ENCODE results near the gene MAGEE2.
A peak's percentile ranks its signal among the peaks of the same experiment; 100 is the strongest.
"Not testable (repeated sequence)": the region's sequence is repeated elsewhere in the genome, so short reads cannot be mapped to it uniquely, and the experiment has no call there.

Gene MAGEE2

GRCh38 chrX:75784680-75785491 lies at the start of gene MAGEE2:
MAGEE2 (minus strand) TSS chrX:75785254; CDS start chrX:75785051, 203 bp downstream.
- DNase-seq (ENCODE audit: low read depth in 3 of 3, low spot score in 1 of 3) = no peak

GRCh38 chrX:75786290-75786689 lies 1.2 kb upstream of the MAGEE2 start:
- DNase-seq (ENCODE audit: low read depth in 3 of 3, low spot score in 1 of 3) = no peak

GRCh38 chrX:75781611-75782010 lies 3.4 kb downstream of the MAGEE2 start:
- DNase-seq (ENCODE audit: low read depth in 3 of 3, low spot score in 1 of 3) = no peak

GRCh38 chrX:75768063-75768462 lies 17.0 kb downstream of the MAGEE2 start:
- DNase-seq (ENCODE audit: low read depth in 3 of 3, low spot score in 1 of 3) = not testable (repeated sequence)

- no peak for DNase-seq (ENCODE audit: low read depth in 3 of 3, low spot score in 1 of 3)
Observed at GRCh38 chrX:75748431-75748830, 36.6 kb downstream of the MAGEE2 start.

GRCh38 chrX:75746891-75747639 lies 38.0 kb downstream of the MAGEE2 start:
- DNase-seq (ENCODE audit: low read depth in 3 of 3, low spot score in 1 of 3) = peak in 1 of 3 donors; percentile 18

Measured in stimulated activated CD4-positive, alpha-beta T cell treated with anti-CD3 and anti-CD28 coated beads, TNF-alpha, amount 100 ng/mL, for 1 hour (primary cell).